ENCODE results near the gene HNRNPA3.
"Not testable (repeated sequence)": the region's sequence is repeated elsewhere in the genome, so short reads cannot be mapped to it uniquely, and the experiment has no call there.

DNA sequence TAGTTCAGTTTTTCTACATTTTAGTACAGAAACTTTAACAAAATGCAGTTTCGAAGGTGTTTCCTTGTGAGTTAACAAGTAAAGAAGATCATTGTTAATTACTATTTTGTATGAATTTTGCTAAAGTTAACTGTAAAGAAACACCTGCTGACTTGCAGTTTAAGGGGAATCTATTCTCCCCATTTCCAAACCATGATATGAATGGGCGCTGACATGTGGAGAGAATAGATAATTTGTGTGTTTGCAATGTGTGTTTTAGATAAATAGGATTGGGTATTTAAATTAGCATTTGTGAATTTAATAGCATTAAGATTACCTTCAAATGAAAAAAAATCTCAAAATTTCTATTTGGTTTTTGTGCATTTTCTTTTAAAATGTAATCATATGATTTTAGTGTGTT, 7.2 kb downstream of the HNRNPA3 start:
- TF ChIP-seq, protein P1, sequence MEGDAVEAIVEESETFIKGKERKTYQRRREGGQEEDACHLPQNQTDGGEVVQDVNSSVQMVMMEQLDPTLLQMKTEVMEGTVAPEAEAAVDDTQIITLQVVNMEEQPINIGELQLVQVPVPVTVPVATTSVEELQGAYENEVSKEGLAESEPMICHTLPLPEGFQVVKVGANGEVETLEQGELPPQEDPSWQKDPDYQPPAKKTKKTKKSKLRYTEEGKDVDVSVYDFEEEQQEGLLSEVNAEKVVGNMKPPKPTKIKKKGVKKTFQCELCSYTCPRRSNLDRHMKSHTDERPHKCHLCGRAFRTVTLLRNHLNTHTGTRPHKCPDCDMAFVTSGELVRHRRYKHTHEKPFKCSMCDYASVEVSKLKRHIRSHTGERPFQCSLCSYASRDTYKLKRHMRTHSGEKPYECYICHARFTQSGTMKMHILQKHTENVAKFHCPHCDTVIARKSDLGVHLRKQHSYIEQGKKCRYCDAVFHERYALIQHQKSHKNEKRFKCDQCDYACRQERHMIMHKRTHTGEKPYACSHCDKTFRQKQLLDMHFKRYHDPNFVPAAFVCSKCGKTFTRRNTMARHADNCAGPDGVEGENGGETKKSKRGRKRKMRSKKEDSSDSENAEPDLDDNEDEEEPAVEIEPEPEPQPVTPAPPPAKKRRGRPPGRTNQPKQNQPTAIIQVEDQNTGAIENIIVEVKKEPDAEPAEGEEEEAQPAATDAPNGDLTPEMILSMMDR (IDR thresholded peaks at IDR 0.05), result not testable (repeated sequence)
- not testable (repeated sequence) for TF ChIP-seq EZH2 (IDR thresholded peaks at IDR 0.05; ENCODE audit: borderline replicate concordance, insufficient read depth, low read depth, low read length, poor library complexity, severe bottlenecking)

Data from B cell (primary cell).